A673 (cell line): ENCODE results near the gene DUSP6. TPM values are rescaled to one million over a fixed set of nuclear protein-coding genes. Genes with fewer than 3 reads are reported as not detected.
A peak's percentile ranks its signal among the peaks of the same experiment; 100 is the strongest.

Experiments used
- BruUV-seq: library from RNA; stranded (reverse); fragments of 400-500 nt; replicated peaks from 2 replicates; lab custom pipeline; 2021; lab: Mats Ljungman, UMichigan
- CTCF ChIA-PET: fragments of 300-600 bp; sonication (Branson Sonifier 250); formaldehyde crosslinking; loops from one replicate; lab custom pipeline; 2022; ENCODE audit warnings: antibody characterized with exemption; lab: Charles Lee
- POLR2A ChIA-PET: fragments of 300-600 bp; sonication (Branson Sonifier 250); formaldehyde crosslinking; loops from one replicate; lab custom pipeline; 2022; ENCODE audit warnings: antibody characterized with exemption; ENCODE audit not compliant: low non-redundant PET; lab: Charles Lee
- DNase-seq: peaks from one replicate; pipeline ENCODE4 v3.0.0-alpha.2; 2015; ENCODE audit warnings: low spot score
- H3K27ac ChIP-seq: fragments of 200-600 bp; sonication (generic); 2 replicates; pipeline ENCODE4 v1.5.1; 2016; ENCODE audit warnings: mixed run types, low read depth, mild to moderate bottlenecking, mixed read lengths, antibody characterized with exemption, low read length; ENCODE audit not compliant: poor library complexity, severe bottlenecking
- H3K27me3 ChIP-seq: fragments of 200-600 bp; sonication (generic); replicated peaks from 2 replicates; pipeline ENCODE4 v1.6.1; 2017; ENCODE audit warnings: mixed run types, low read depth, mild to moderate bottlenecking, mixed read lengths, antibody characterized with exemption, low read length; ENCODE audit not compliant: insufficient read depth, poor library complexity
- H3K36me3 ChIP-seq: fragments of 200-600 bp; sonication (generic); 2 replicates; pipeline ENCODE4 v1.6.1; 2016; ENCODE audit warnings: mixed run types, mild to moderate bottlenecking, mixed read lengths, antibody characterized with exemption, low read length; ENCODE audit not compliant: insufficient read depth, poor library complexity, severe bottlenecking
- H3K4me1 ChIP-seq: fragments of 200-600 bp; sonication (generic); 2 replicates; pipeline ENCODE4 v1.6.1; 2017; ENCODE audit warnings: mixed run types, mild to moderate bottlenecking, mixed read lengths, antibody characterized with exemption, low read length; ENCODE audit not compliant: insufficient read depth, poor library complexity, severe bottlenecking
- H3K4me3 ChIP-seq: fragments of 200-600 bp; sonication (generic); 2 replicates; pipeline ENCODE4 v1.5.1; 2016; ENCODE audit warnings: low read depth, mixed run types, mild to moderate bottlenecking, mixed read lengths, low read length; ENCODE audit not compliant: poor library complexity, severe bottlenecking
- H3K9me3 ChIP-seq: fragments of 200-600 bp; sonication (generic); 2 replicates; pipeline ENCODE4 v1.6.1; 2016; ENCODE audit warnings: mixed run types, low read depth, mild to moderate bottlenecking, mixed read lengths, antibody characterized with exemption, low read length; ENCODE audit not compliant: poor library complexity, severe bottlenecking
- EZH2 ChIP-seq: fragments of 200-600 bp; sonication (generic); IDR thresholded peaks from 2 replicates; pipeline ENCODE4 v1.6.1; 2017; ENCODE audit warnings: borderline replicate concordance, low read depth, mild to moderate bottlenecking, mixed read lengths, antibody characterized with exemption, low read length; ENCODE audit not compliant: poor library complexity, severe bottlenecking
- intact Hi-C: fragments of 100-400 bp; cut with micrococcal nuclease; formaldehyde crosslinking; loops from one replicate; pipeline ENCODE4 v1.10.0; 2022; ENCODE audit not compliant: unreplicated experiment
- total RNA-seq: library from RNA; stranded (reverse); gene quantifications from 2 replicates; pipeline ENCODE4 v1.2.3, GENCODE V29; 2021
- TF ChIP-seq, protein P1 (sequence below): fragments of 300-800, 200-600 bp; sonication (generic); conservative IDR thresholded peaks from 2 replicates; pipeline ENCODE4 v1.5.1; 2017; ENCODE audit warnings: low read depth, mild to moderate bottlenecking, antibody characterized with exemption, low read length, moderate library complexity, mixed read lengths

Gene DUSP6
- total RNA-seq, 1 experiment from 2014 or later, result 226 TPM

DNA sequence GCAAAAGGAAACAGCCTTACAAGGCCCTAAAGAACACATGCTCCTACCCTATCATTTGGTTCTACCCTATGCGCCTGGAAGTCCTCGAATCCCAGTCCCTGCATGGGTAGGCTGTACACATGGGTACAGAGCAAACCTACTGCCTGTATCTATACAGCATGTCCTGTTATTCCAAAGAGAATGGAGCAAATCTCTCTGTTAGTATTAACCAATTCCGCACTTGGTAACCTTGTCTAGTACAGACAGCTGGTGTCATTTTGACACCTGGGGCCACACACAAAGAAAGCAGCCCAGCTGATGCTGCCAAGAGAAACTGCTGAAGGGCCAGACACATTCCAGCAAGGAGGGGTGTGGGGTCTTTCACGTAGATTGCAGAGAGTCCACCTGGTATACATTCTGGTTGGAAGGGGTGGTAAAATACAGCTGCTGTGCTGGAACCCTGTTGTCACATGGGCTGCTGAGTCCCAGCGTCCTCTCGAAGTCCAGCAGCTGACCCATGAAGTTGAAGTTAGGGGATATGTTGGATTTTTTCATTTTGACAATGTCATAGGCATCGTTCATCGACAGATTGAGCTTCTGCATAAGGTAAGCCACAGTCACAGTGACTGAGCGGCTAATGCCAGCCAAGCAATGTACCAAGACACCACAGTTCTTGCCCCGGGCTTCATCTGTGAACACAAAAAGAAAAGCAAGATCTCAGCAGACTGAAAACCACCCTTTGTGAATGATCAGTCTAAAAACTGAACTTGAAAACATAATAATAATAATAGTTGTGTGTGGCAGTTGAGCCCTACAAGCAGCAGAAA lies 3.2 kb downstream of the DUSP6 start:
- peak; percentile 66 for DNase-seq
- POLR2A ChIA-PET, result interaction anchor here (0.6 to 1.0 kb wide), 2 partner anchors 81 to 140 kb away, joined by 3 read pairs; no protein-coding TSS in a partner anchor
- no TSS peak for BruUV-seq

DNA sequence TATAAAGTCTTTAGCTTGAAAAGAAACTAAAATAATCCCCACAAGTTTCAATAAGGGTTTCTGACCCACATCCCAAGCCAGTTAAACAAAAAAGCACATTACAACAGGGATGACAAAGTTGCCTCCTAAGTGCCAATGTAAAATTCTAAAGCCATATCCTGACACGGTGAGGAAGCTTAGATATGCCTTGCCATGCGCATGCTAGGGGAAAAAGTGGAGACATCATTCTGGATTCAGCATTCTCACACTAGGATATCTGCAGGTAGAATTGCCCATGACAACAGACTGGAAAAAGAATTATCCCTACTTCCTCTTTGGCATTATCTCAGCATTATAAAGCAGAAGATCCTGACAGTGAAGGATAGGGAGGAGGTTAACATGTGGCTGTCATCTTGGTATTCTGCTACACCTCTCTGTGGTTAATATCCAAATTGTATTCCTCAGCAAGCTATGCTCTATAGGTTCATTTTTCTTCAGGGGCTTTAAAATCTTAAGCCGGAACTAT lies 4.9 kb downstream of the DUSP6 start:
- Histone ChIP-seq H3K9me3 (no peaks in the 10 kb centered on the region), H3K27me3 (no peaks in the 10 kb centered on the region), H3K27ac (peak overlapping the region; percentile 97), H3K4me3 (peak overlapping the region; percentile 68), H3K4me1 (peaks cover 41% of the 10 kb centered on the region), H3K36me3 (peaks cover 42% of the 10 kb centered on the region)
- BruUV-seq, result no TSS peak
- ChIA-PET POLR2A (interaction anchor here (0.6 kb wide), 2 partner anchors 118 to 1310 kb away, joined by 3 read pairs; no protein-coding TSS in a partner anchor), CTCF (interaction anchor here (0.8 kb wide), 1 partner anchor 112 kb away, joined by 3 read pairs; no protein-coding TSS in a partner anchor)
- DNase-seq, result peak; percentile 47
- no peak for TF ChIP-seq EZH2
- TF ChIP-seq, protein P1, sequence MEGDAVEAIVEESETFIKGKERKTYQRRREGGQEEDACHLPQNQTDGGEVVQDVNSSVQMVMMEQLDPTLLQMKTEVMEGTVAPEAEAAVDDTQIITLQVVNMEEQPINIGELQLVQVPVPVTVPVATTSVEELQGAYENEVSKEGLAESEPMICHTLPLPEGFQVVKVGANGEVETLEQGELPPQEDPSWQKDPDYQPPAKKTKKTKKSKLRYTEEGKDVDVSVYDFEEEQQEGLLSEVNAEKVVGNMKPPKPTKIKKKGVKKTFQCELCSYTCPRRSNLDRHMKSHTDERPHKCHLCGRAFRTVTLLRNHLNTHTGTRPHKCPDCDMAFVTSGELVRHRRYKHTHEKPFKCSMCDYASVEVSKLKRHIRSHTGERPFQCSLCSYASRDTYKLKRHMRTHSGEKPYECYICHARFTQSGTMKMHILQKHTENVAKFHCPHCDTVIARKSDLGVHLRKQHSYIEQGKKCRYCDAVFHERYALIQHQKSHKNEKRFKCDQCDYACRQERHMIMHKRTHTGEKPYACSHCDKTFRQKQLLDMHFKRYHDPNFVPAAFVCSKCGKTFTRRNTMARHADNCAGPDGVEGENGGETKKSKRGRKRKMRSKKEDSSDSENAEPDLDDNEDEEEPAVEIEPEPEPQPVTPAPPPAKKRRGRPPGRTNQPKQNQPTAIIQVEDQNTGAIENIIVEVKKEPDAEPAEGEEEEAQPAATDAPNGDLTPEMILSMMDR, result no peak
- intact Hi-C loops, result loop anchor here (1.0 to 2.0 kb wide), 3 partner anchors 177 to 328 kb away; partner anchors contain the start of gene GALNT4

More for the DNA sequence above, 3.2 kb downstream of the DUSP6 start:
- CTCF ChIA-PET, result interaction anchor here (0.7 kb wide), 1 partner anchor 331 kb away, joined by 3 read pairs; no protein-coding TSS in a partner anchor
- intact Hi-C loops, result no loop called here
- peak overlapping the region; percentile 97 for H3K27ac ChIP-seq
- no peak for TF ChIP-seq EZH2
- TF ChIP-seq, protein P1, result no peak
- H3K36me3 ChIP-seq, result peaks cover 42% of the 10 kb centered on the region
- H3K4me1 ChIP-seq, result peaks cover 31% of the 10 kb centered on the region
- H3K9me3 ChIP-seq, result no peaks in the 10 kb centered on the region
- no peaks in the 10 kb centered on the region for H3K27me3 ChIP-seq
- peak overlapping the region; percentile 68 for H3K4me3 ChIP-seq

- H3K27me3 ChIP-seq, result no peaks in the 10 kb centered on the region
- TSS peak; percentile 42 for BruUV-seq
- H3K27ac ChIP-seq, result peak overlapping the region; percentile 97
- H3K36me3 ChIP-seq, result peaks cover 42% of the 10 kb centered on the region
- CTCF ChIA-PET, result interaction anchor here (0.7 to 1.4 kb wide), 4 partner anchors 13 to 327 kb away, joined by 3 to 7 read pairs (median 4); no protein-coding TSS in a partner anchor
- TF ChIP-seq, protein P1, result no peak
- TF ChIP-seq EZH2, result no peak
- peaks cover 42% of the 10 kb centered on the region for H3K4me1 ChIP-seq
- intact Hi-C loops, result loop anchor here (1.0 to 2.0 kb wide), 6 partner anchors 68 to 328 kb away; partner anchors contain the start of gene GALNT4
- peak overlapping the region; percentile 68 for H3K4me3 ChIP-seq
- POLR2A ChIA-PET, result interaction anchor here (0.6 to 1.7 kb wide), 6 partner anchors 17 to 120 kb away, joined by 3 to 8 read pairs (median 4); no protein-coding TSS in a partner anchor
- peak; percentile 97 for DNase-seq
- no peaks in the 10 kb centered on the region for H3K9me3 ChIP-seq
These were observed 5.5 kb downstream of the DUSP6 start for GRCh38 chr12:89346741-89347324.
